ENCODE results near the gene ZDHHC1. TPM values are rescaled to one million over a fixed set of nuclear protein-coding genes. Genes with fewer than 3 reads are reported as not detected.

ZDHHC1 gene
- total RNA-seq, 4 donors from 2014 or later = 8.0 to 14.2 (median 11.4) TPM

GRCh38 chr16:67445126-67445426 is 28.8 kb upstream of the ZDHHC1 start:
- no peak for ATAC-seq (ENCODE audit: low FRiP score)
- no peak for DNase-seq (ENCODE audit: low spot score)
- no peak for TF ChIP-seq CTCF (IDR thresholded peaks at IDR 0.05)

- TF ChIP-seq CTCF (IDR thresholded peaks at IDR 0.05) = no peak
- ATAC-seq (ENCODE audit: low FRiP score) (no peak), DNase-seq (ENCODE audit: low spot score) (no peak)
Measured at GRCh38 chr16:67444259-67445125, 28.2 kb upstream of the ZDHHC1 start.

GRCh38 chr16:67443265-67443664 is 27.0 kb upstream of the ZDHHC1 start:
- no peak for DNase-seq (ENCODE audit: low spot score)
- no peak for TF ChIP-seq CTCF (IDR thresholded peaks at IDR 0.05)
- peak; percentile 33 for ATAC-seq (ENCODE audit: low FRiP score)

GRCh38 chr16:67442581-67443255 is 26.4 kb upstream of the ZDHHC1 start:
- DNase-seq (ENCODE audit: low spot score) (no peak), ATAC-seq (ENCODE audit: low FRiP score) (no peak)
- no peak for TF ChIP-seq CTCF (IDR thresholded peaks at IDR 0.05)

- no peak for TF ChIP-seq CTCF (IDR thresholded peaks at IDR 0.05)
- no peak for ATAC-seq (ENCODE audit: low FRiP score)
- DNase-seq (ENCODE audit: low spot score) = no peak
Measured at GRCh38 chr16:67441907-67442306, 25.6 kb upstream of the ZDHHC1 start.

GRCh38 chr16:67441271-67441753 is 25.0 kb upstream of the ZDHHC1 start:
- no peak for TF ChIP-seq CTCF (IDR thresholded peaks at IDR 0.05)

More at GRCh38 chr16:67441271-67441753, 25.0 kb upstream of the ZDHHC1 start:
- ATAC-seq (ENCODE audit: low FRiP score) (no peak), DNase-seq (ENCODE audit: low spot score) (no peak)

All from omental fat pad (tissue), 4 donors.